Dermis blood vessel endothelial cell (primary cell): ENCODE results near the gene GCN1. TPM values are rescaled to one million over a fixed set of nuclear protein-coding genes. Genes with fewer than 3 reads are reported as not detected.

Experiments used
- DNase-seq: peaks from one replicate; pipeline ENCODE4 v3.0.0; 2010
- total RNA-seq: library from RNA; depleted of rRNA; stranded (reverse); fragments of >200 nt; gene quantifications from 2 replicates; pipeline ENCODE4 v1.2.3, GENCODE V29; 2014

GCN1 gene
- total RNA-seq, 1 donor from 2014 or later: 162 TPM

- no peak for DNase-seq
Observed at GRCh38 chr12:120181991-120182631, 12.4 kb downstream of the GCN1 start.

GRCh38 chr12:120180975-120181374 lies 13.5 kb downstream of the GCN1 start:
- DNase-seq: no peak

GRCh38 chr12:120175537-120175936 lies 19.0 kb downstream of the GCN1 start:
- no peak for DNase-seq

GRCh38 chr12:120175062-120175461 lies 19.5 kb downstream of the GCN1 start:
- DNase-seq: no peak

GRCh38 chr12:120172053-120172452 lies 22.5 kb downstream of the GCN1 start:
- DNase-seq: no peak

GRCh38 chr12:120170631-120171030 lies 23.9 kb downstream of the GCN1 start:
- DNase-seq: no peak

GRCh38 chr12:120169946-120170345 lies 24.6 kb downstream of the GCN1 start:
- DNase-seq: no peak

- DNase-seq: peak; percentile 14
Observed at GRCh38 chr12:120168337-120168736, 26.2 kb downstream of the GCN1 start.

- DNase-seq: peak; percentile 53
Observed at GRCh38 chr12:120167529-120168095, 26.9 kb downstream of the GCN1 start.

GRCh38 chr12:120164293-120164692 lies 30.2 kb downstream of the GCN1 start:
- DNase-seq: no peak

- no peak for DNase-seq
Observed at GRCh38 chr12:120162763-120163162, 31.8 kb downstream of the GCN1 start.

- DNase-seq: no peak
Observed at GRCh38 chr12:120161852-120162251, 32.7 kb downstream of the GCN1 start.

GRCh38 chr12:120159509-120160237 lies 34.8 kb downstream of the GCN1 start:
- DNase-seq: no peak

GRCh38 chr12:120158351-120158750 lies 36.2 kb downstream of the GCN1 start:
- DNase-seq: no peak

GRCh38 chr12:120157678-120158077 lies 36.8 kb downstream of the GCN1 start:
- DNase-seq: no peak

GRCh38 chr12:120156315-120157259 lies 37.9 kb downstream of the GCN1 start:
- DNase-seq: no peak

GRCh38 chr12:120155072-120155471 lies 39.4 kb downstream of the GCN1 start:
- DNase-seq: no peak

- DNase-seq: no peak
Observed at GRCh38 chr12:120150919-120151525, 43.5 kb downstream of the GCN1 start.

- DNase-seq: no peak
Observed at GRCh38 chr12:120148011-120148410, 46.5 kb downstream of the GCN1 start.

- no peak for DNase-seq
Observed at GRCh38 chr12:120145164-120145563, 49.4 kb downstream of the GCN1 start.

- DNase-seq: no peak
Observed at GRCh38 chr12:120144215-120144614, 50.3 kb downstream of the GCN1 start.

GRCh38 chr12:120142231-120142877 lies 52.2 kb downstream of the GCN1 start:
- no peak for DNase-seq
